Right ventricle myocardium inferior (tissue), 1 donor: Measurements from ENCODE around the gene GRN. TPM values are rescaled to one million over a fixed set of nuclear protein-coding genes. Genes with fewer than 3 reads are reported as not detected.
"Not testable (repeated sequence)": the region's sequence is repeated elsewhere in the genome, so short reads cannot be mapped to it uniquely, and the experiment has no call there.

Experiments
- ATAC-seq: fragments of 200-7000 bp; cut with Tn5 transposase; one replicate; pipeline ENCODE4 v1.9.1; 2020; ENCODE audit warnings: mild to moderate bottlenecking, moderate library complexity
- DNase-seq: peaks from one replicate; pipeline ENCODE4 v3.0.0; 2021; ENCODE audit errors: missing footprints
- intact Hi-C: fragments of 100-400 bp; cut with DNase I; formaldehyde crosslinking; loops from one replicate; pipeline ENCODE4 v1.11.0; 2022
- total RNA-seq: library from RNA; stranded (reverse); fragmentation: NEBNext Ultra II Directional; extraction: Animal tissue kit (Norgen Biotek cat#: 25700); gene quantifications from one replicate; pipeline ENCODE4 v1.2.1, GENCODE V29; 2021
- donor health status: DM: no; HTN: yes; CAD: no; lungs with severe emphysema.

GRN gene
- total RNA-seq, 1 donor from 2014 or later = 150 TPM

DNA sequence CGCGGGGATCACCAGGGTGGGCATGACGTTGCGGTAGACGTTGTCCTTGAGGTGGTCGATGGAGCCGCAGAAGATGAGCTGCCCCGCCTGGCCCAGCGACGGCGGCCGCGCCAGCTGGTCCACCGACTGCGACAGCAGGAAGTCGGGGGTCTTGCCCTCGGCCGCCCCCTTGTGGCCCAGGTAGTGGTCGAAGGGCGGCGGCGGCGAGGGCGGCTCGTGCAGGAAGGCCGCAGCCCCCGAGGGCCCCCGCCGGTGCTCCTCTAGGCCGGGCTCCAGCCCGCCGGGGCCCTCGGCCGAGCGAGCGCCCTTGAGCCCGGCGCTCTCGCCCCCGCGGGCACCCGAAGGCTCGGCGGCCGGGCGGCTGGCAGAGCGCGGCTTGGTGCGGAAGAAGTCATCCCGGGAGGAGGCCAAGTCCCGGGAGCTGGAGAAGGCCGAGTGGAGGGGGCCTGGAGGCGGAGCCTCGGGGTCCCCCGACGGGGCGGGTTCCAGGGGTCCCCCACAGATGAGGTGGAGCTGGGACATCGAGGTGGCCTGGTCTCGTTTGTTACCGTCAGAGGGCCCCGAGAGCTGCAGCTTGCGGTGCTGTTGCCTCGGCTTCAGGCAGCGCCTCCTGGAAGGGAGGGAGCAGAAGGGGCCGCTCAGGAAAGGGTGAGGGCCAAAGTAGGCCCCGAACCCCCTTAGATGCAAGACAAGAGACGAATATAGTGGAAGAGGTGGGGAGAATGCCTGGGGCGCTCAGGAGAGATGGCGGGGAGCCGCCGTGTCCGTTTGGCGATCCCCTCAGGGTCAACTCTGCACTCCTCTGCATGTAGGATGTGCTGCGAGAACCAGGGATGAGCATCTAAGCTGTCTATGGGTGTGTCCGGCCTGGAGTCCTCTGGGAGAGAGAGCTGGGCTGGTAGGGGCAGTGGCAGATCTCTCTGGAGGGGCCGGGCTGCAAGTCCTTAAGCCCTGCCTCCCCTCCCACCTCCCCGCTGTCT lies 9.8 kb downstream of the GRN start:
- peak; percentile 74 for DNase-seq
- no peak for ATAC-seq
- intact Hi-C loops = no loop called here

DNA sequence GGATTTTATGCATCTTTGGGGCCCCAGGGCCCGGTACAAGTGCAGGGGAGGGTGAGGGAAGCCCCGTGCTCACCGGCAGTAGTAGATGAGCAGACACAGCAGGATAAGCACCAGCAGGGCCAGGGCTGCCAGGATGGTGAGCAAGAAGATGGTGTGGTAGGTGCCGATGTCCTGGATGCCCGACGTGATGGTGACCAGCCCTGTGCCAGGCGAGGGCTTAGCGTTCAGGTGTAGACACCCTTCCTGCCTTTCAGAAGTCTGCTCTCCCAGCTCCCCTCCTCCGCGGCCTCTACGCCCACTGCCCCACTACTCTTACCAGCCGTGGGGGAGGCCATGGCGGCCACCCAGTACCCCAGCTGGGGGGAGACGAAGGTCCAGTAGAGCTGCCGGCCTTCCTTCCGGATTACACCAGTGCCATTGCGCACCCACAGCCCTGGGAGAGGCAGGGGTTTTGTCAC lies 10.6 kb downstream of the GRN start:
- peak; percentile 63 for DNase-seq
- ATAC-seq = no peak

DNA sequence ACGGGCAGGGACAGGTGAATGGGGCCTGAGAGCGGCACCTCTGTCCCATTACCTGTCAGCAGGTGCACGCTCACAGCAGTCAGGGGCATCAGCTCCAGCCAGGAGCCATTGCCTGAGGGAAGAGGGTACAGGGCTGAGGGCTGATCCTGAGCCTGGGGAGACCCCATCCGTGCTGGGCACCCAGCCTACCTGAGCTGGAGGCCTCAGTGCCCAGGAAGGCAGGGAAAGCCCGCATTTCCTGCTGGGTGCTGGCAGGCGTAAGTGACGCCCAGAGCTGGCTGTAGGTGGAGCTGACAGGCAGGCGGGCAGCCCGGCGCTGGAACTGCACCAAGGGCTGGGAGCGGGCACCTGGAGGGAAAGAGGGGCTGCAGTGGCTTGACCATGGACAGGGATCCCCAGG lies 11.1 kb downstream of the GRN start:
- DNase-seq (peak; percentile 54), ATAC-seq (no peak)
- intact Hi-C loops = no loop called here

More for the DNA sequence above, 10.6 kb downstream of the GRN start:
- intact Hi-C loops = no loop called here

DNA sequence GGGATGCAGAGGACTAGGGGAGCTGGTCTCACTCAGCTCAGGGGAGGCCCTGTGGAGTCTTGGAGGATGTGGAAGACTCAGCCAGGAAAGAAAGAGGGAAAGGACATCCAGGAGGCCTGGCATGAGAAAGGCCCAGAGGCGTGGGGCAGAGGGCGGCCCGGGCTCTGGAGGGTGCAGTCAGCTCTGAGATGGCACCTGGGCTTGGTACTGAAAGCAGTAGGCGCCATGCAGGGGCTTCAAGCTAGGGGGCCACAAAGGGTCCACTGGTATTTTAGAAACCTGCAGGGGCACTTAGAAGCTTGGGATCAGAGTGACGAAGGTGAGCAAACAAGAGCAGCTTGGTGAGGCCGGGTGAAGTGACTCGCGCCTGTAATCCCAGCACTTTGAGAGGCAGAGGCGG lies 13.0 kb downstream of the GRN start:
- DNase-seq (peak; percentile 5), ATAC-seq (no peak)
- intact Hi-C loops = no loop called here

DNA sequence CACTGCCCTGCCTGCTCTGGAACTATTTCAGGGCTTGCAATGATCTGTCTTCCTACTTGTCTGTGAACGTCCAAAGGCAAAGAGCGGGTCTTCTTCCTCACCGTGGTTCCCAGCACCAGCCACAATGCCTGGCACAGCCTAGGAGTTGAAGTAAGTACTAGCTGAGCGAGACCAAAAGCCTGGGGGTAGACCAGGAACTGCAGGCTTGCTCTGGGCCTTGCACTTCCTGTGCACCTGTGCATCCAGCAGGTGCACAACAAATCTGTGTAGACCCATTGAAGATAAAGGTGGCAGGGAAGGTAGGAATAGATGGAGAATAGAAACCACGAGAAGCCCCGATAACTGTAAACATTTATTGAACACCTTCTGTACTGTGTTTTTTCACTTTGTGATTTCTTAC lies 13.9 kb downstream of the GRN start:
- intact Hi-C loops = no loop called here
- ATAC-seq (no peak), DNase-seq (peak; percentile 4)

DNA sequence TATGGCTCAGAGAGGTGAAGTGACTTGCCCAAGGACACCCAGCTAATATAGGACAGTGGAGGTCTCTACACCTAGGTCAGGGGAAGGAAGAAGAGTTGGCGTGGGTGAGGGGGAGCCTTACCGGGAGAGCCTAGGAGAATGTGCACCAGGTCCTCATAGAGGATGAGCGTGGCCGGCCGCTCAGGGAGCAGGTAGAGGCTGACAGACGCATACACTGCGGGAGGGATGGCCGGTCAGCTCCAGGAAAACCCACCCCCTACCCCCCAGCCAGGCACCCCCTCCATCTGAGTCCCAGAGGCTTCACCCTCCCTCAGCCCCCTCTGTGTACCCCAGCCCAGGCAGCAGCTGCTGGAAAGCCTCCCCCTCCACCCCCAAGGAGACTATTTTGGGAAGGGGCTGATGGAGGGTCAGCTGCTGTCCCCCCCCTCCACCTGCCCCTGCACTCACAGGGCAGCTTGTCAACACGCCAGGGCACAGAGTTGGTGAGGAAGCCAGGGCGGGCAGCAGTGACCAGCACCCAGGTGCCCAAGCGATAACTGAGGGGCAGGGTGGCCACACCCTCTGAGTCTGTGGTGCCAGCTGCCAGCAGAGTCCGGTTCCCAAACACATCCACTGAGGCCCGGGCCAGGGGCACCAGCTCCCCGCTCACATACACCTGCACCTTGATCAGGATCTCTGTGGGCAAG lies 14.5 kb downstream of the GRN start:
- no peak for ATAC-seq
- intact Hi-C loops = no loop called here
- DNase-seq = peak; percentile 45

DNA sequence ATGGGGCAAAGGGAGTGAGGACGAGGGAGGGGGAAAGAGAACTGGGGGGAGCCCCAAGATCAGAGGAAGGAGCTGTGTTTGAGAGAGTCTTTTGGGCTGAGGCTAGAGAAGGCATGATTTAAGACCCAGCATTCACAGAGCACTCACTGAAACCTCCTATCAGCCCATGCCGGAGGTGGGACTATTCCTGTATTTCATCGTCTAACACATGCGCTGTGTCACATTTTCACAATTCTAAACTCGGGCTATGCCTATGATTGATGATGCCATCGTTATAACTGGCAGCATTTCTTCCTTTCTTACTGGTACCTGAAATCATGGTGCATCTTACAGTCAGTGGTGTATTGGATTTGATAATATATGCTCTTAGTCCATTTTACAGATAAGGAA lies 15.0 kb downstream of the GRN start:
- ATAC-seq = no peak
- DNase-seq = no peak
- intact Hi-C loops = no loop called here

DNA sequence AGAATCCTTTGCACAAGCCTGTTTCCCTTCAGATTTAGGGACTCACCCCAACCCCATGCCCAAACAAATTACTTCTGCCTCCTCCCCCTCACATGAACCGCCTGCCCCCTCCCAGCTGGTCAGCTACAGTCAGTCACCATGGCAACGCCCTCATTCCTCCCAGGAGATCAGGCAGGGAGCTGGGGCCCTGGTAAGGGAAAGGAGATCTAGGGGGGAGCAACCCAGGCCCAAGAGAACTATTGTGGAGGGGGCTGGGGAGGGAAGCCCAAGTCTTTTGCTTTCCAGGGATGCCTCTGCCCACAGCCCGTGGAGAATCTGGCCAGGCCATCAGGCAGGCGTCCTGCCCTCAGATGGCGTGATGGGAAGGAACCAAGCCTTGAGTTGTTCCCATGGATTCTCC lies 15.7 kb downstream of the GRN start:
- intact Hi-C loops = no loop called here
- no peak for ATAC-seq

DNA sequence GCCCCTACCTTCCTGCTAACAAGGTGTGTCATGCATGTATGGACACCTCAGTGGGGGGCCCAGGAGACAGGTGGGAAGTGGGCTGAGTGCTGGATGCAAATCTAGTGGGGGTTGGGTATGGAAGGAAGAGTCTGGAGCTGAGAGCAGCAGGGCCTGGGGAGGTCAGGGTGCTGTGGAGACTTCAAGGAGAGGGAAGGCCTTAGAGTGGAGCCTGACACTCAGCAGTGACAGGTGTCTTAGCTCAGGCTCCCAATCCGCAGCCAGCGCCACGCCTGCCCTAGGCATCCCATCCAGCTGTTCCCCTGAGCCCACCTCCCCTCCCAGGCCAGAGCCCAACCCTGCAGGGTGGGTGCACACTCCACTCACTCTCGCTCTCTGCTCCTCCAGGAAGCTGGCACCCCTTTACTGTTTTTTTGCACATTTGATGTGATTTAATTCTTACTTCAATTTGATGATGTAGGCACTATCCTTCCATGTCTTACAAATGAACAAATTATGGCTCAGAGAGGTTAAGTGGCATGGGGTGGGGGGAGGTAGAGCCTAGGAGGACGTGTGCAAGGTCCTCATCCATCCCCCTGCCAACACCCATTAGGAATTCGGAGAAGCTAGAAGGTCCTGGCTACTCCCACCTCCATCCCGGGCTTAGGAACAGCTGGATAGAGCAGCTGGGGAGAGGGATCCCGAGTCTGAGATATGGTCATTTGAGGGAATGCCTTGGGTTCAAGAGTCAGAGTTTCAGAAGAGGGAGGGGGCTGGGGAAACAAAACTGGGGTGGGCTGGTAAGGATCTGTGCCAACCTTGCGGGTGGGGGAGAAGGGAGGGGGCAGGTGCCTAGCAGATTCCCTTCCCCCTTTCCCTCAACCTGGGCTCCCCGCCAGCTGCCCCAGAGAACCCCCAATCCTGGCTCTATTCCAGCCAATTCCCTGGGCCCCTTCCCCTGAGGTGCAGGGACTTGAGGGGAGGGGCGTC lies 16.5 kb downstream of the GRN start:
- DNase-seq = peak; percentile 25
- no peak for ATAC-seq
- intact Hi-C loops = no loop called here

More for the DNA sequence above, 15.7 kb downstream of the GRN start:
- peak; percentile 37 for DNase-seq

DNA sequence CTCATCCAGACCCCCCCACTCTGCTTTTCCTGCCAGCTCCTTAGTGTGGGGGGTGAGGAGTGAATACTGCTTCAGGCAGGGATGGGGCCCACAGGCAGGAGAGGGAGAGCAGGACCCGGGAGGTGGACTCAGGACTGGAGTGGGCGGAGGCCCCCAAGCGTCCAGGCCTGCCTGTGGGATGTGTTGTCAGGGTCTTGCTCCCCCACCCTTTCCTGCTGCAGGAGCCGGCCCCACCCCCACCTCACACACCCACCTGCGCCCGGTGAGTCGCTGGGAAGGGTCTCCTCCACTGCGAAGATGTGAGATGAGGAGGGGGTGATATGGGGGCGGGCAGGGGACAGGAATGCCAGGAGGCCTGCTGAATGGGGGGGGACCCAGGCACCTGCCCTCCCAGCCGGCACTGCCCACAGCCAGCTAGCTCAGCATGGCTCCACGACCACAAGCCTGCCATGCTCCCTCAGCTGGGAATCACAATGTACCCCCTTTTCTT lies 17.4 kb downstream of the GRN start:
- peak; percentile 43 for DNase-seq
- intact Hi-C loops = no loop called here
- ATAC-seq = no peak

DNA sequence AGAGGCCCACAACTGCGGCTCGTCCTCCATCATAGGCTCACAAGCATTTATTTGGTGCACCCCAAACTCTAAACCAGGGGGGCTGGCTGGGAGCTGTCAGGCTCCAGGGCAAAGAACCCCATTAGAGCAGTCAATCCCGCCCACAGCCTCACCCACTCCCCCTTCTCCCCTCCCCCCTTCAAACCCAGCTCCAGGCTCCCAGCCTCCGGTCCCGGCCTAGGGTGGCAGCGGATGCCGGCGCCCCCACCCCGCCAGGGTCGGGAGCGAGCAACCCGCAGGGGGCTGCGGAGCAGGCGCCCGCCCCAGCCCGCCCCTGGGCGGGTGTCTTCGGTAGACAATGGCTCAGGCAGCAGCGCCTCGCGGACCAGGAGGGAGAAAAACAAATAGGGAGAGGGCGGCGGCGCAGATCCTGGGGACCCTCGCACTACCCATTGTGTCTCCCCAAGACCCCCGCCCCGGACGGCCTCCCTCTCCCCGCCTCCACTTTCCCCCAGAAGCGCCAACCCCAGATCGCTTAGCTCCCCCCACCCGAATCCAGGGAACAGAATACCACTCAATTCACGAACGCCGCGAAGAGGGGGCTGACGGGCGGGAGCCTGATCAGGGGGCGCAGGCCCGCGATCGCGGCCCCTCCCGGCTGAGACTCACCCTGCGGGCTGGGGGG lies 18.0 kb downstream of the GRN start:
- ATAC-seq = peak; percentile 10
- DNase-seq = peak; percentile 65
- intact Hi-C loops = no loop called here

DNA sequence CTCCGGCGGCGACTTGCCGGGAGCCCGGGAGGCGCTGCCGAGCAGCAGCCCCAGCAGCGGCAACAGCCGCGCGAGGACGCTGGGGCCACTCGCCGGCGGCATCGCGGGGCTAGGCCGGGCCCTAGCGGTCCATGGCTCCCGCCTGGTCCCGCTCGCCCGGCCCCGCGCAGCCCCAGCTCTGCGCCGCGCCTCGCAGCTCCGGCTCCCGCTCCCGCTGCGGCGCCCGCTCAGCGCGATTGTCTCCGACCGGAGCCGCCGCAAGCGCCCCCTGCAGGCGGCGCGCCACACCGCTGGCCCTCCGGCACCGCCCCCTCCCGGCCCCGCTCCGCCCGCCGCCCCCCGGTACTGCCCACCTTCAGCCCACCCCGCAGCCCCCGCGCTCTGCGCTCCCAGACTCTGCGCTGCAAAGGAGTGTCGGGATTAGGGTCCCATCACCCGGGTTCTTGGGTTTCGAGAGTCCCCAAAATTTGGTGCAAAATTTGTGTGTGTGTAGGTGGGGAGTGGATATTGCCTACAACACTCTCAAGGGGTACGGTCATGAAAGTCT lies 18.6 kb downstream of the GRN start, which contains the start of gene FAM171A2:
FAM171A2 (minus strand) TSS at position 241 of the 547 bp plus-strand sequence; CDS start at position 102, 139 bp downstream.
- intact Hi-C loops = no loop called here
- DNase-seq (peak; percentile 79), ATAC-seq (peak; percentile 81)

DNA sequence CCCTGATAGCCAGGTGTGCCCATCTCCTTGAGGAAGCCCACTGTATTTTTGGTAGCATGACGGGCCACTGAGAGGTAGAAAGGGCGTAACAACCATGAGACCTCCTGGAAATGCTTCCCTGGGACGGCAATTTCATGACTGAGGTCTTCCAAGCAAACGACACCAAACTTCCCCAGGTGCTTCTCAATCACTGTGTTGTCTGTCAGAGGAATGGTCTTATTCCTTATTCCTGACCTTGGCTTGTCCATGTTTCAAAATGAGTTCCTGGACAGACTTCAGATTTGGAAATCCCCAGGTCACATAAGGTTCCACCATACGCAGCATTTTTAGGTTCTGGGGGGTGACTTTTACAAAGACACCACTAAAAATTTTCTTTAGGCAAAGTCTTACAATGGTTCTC lies 19.9 kb downstream of the GRN start:
- DNase-seq, intact Hi-C loops, ATAC-seq: not testable (repeated sequence)

DNA sequence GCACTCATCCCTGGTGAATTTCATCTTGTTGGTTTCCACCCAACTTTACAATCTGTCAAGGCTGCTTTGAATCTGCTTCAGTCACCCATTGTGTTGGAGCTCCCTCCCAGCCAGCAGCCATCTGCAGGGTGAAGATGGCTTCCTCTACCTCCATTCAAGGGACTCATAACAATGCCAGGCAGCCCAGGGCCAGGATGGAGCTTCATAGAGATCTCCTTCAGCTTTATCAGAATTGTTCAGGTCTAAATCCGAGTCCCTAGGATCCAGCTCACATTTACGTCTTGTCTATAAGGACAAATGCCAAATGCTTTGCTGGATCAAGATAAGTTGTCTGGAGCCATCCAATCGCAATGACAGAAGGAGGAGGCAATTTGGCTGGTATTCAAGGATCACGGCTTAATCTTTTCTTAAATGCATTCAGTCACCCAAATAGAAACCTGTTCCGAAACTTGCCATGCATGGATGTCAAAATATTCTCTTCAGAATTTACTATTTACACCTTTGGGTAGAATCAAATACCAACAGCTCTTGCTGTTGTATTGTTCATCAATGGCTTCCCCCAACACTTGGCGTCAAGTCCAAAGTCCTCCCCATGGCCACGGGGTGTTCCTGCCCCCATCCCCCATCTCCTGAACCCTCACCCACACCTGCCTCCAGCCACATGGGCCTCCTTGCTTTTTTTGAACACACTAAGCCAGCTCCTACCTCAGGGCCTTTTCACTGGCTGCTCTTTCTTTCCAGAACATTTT lies 22.3 kb downstream of the GRN start:
- intact Hi-C loops = no loop called here
- DNase-seq (no peak), ATAC-seq (no peak)

DNA sequence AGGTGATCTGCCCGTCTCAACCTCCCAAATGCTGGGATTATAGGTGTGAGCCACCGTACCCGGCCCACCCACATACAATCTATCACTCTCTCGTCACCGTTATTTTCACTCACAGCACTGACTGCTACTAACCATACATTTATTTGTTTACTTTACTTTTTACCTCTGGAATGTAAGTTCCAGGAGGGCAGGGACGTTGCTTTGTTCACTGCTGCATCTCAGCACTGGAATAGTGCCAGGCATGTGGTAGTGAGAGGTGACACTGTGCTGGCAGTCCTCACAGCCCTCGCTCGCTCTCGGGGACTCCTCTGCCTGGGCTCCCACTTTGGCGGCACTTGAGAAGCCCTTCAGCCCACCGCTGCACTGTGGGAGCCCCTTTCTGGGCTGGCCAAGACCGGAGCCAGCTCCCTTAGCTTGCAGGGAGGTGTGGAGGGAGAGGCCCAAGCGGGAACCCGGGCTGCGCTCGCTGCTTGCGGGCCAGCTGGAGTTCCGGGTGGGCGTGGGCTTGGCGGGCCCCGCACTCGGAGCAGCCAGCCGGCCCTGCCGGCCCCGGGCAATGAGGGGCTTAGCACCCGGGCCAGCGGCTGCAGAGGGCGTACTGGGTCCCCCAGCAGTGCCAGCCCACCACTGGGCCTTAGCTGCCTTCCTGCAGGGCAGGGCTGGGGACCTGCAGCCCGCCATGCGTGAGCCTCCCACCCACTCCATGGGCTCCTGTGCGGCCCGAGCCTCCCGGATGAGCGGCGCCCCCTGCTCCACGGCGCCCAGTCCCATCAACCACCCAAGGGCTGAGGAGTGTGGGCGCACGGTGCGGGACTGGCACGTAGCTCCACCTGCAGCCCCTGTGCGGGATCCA lies 23.5 kb downstream of the GRN start:
- intact Hi-C loops, ATAC-seq: not testable (repeated sequence)
- peak; percentile 13 for DNase-seq

DNA sequence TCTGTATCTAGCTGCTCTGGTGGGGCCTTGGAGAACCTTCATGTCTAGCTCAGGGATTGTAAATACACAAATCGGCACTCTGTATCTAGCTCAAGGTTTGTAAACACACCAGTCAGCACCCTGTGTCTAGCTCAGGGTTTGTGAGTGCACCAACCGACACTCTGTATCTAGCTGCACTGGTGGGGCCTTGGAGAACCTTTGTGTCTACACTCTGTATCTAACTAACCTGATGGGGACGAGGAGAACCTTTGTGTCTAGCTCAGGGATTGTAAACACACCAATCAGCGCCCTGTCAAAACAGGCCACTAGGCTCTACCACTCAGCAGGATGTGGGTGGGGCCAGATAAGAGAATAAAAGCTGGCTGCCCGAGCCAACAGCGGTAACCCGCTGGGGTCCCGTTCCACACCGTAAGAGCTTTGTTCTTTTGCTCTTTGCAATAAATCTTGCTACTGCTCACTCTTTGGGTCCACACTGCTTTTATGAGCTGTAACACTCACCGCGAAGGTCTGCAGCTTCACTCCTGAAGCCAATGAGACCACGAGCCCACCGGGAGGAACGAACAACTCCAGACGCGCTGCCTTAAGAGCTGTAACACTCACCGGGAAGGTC lies 24.4 kb downstream of the GRN start:
- intact Hi-C loops, ATAC-seq: not testable (repeated sequence)
- DNase-seq = peak; percentile 4
